ENCODE measurements around the gene ATP4B.

Gene ATP4B

GRCh38 chr13:113656831-113657671, 947 bp downstream of the ATP4B start:
- no peak for DNase-seq (ENCODE audit: low read depth)

GRCh38 chr13:113656003-113656588, 1.9 kb downstream of the ATP4B start:
- DNase-seq (ENCODE audit: low read depth): no peak

GRCh38 chr13:113655346-113656002, 2.5 kb downstream of the ATP4B start:
- no peak for DNase-seq (ENCODE audit: low read depth)

GRCh38 chr13:113654591-113655345, 3.2 kb downstream of the ATP4B start:
- DNase-seq (ENCODE audit: low read depth): no peak

GRCh38 chr13:113654175-113654560, 3.8 kb downstream of the ATP4B start:
- DNase-seq (ENCODE audit: low read depth): no peak

GRCh38 chr13:113653264-113654174, 4.5 kb downstream of the ATP4B start:
- no peak for DNase-seq (ENCODE audit: low read depth)

- no peak for DNase-seq (ENCODE audit: low read depth)
These were observed 5.4 kb downstream of the ATP4B start for GRCh38 chr13:113652404-113653263.

- no peak for DNase-seq (ENCODE audit: low read depth)
These were observed 6.2 kb downstream of the ATP4B start for GRCh38 chr13:113651511-113652403.

- DNase-seq (ENCODE audit: low read depth): no peak
These were observed 7.3 kb downstream of the ATP4B start for GRCh38 chr13:113650731-113651148.

GRCh38 chr13:113650275-113650674, 7.7 kb downstream of the ATP4B start:
- no peak for DNase-seq (ENCODE audit: low read depth)

GRCh38 chr13:113649212-113649611, 8.8 kb downstream of the ATP4B start:
- no peak for DNase-seq (ENCODE audit: low read depth)

- DNase-seq (ENCODE audit: low read depth): no peak
These were observed 9.8 kb downstream of the ATP4B start for GRCh38 chr13:113648216-113648610.

- DNase-seq (ENCODE audit: low read depth): no peak
These were observed 10.4 kb downstream of the ATP4B start for GRCh38 chr13:113647351-113648215.

GRCh38 chr13:113646921-113647340, 11.1 kb downstream of the ATP4B start:
- no peak for DNase-seq (ENCODE audit: low read depth)

- DNase-seq (ENCODE audit: low read depth): no peak
These were observed 11.6 kb downstream of the ATP4B start for GRCh38 chr13:113646376-113646775.

GRCh38 chr13:113645329-113645728, 12.7 kb downstream of the ATP4B start:
- no peak for DNase-seq (ENCODE audit: low read depth)

GRCh38 chr13:113644800-113645199, 13.2 kb downstream of the ATP4B start:
- DNase-seq (ENCODE audit: low read depth): no peak

- DNase-seq (ENCODE audit: low read depth): no peak
These were observed 14.4 kb downstream of the ATP4B start for GRCh38 chr13:113643593-113643992.

All from activated T-helper 9 cell treated with anti-CD3 and anti-CD28 coated beads, Interleukin-2, amount 50 U/mL, for 16 hours (primary cell).